GM18507 (cell line): ENCODE data around the gene CCDC197.
A peak's percentile ranks its signal among the peaks of the same experiment; 100 is the strongest.

ENCODE experiments used
- DNase-seq: peaks from one replicate; pipeline ENCODE4 v3.0.0; 2011; ENCODE audit warnings: low read depth; ENCODE audit not compliant: insufficient read length; ENCODE audit errors: extremely low spot score
- FAIRE-seq: peaks from 2 replicates; lab custom pipeline; 2011; peaks lifted over from hg19 to GRCh38; lab: Jason Lieb, UNC

The CCDC197 gene

GRCh38 chr14:93994919-93995682, 2.0 kb upstream of the CCDC197 start:
- DNase-seq (no peak), FAIRE-seq (no peak)

GRCh38 chr14:93996130-93996695, 888 bp upstream of the CCDC197 start:
- FAIRE-seq (no peak), DNase-seq (no peak)

GRCh38 chr14:93997916-93998870, 1.1 kb downstream of the CCDC197 start:
- DNase-seq (no peak), FAIRE-seq (no peak)

GRCh38 chr14:93998871-93999403, 1.8 kb downstream of the CCDC197 start:
- DNase-seq (no peak), FAIRE-seq (no peak)

GRCh38 chr14:93999573-93999972, 2.5 kb downstream of the CCDC197 start:
- no peak for FAIRE-seq
- DNase-seq: no peak

- FAIRE-seq (no peak), DNase-seq (no peak)
Measured at GRCh38 chr14:94000267-94000666, 3.2 kb downstream of the CCDC197 start.

GRCh38 chr14:94001016-94001415, 3.9 kb downstream of the CCDC197 start:
- no peak for FAIRE-seq
- no peak for DNase-seq

- FAIRE-seq (peak; percentile 96), DNase-seq (peak; percentile 57)
Measured at GRCh38 chr14:94001501-94002396, 4.6 kb downstream of the CCDC197 start.

- no peak for DNase-seq
- no peak for FAIRE-seq
Measured at GRCh38 chr14:94003397-94003796, 6.3 kb downstream of the CCDC197 start.

GRCh38 chr14:94004015-94004414, 6.9 kb downstream of the CCDC197 start:
- DNase-seq (no peak), FAIRE-seq (no peak)

GRCh38 chr14:94005324-94006073, 8.4 kb downstream of the CCDC197 start:
- FAIRE-seq (peak; percentile 47), DNase-seq (no peak)

- DNase-seq: no peak
- no peak for FAIRE-seq
Measured at GRCh38 chr14:94008234-94008633, 11.1 kb downstream of the CCDC197 start.

- DNase-seq (no peak), FAIRE-seq (no peak)
Measured at GRCh38 chr14:94009767-94010166, 12.7 kb downstream of the CCDC197 start.

GRCh38 chr14:94010625-94011024, 13.5 kb downstream of the CCDC197 start:
- DNase-seq (no peak), FAIRE-seq (no peak)

GRCh38 chr14:94011795-94012194, 14.7 kb downstream of the CCDC197 start:
- FAIRE-seq (peak; percentile 61), DNase-seq (no peak)

GRCh38 chr14:94014382-94014781, 17.3 kb downstream of the CCDC197 start:
- DNase-seq: no peak
- FAIRE-seq: no peak

GRCh38 chr14:94015223-94015622, 18.1 kb downstream of the CCDC197 start:
- no peak for DNase-seq
- no peak for FAIRE-seq

GRCh38 chr14:94016446-94016976, 19.4 kb downstream of the CCDC197 start:
- FAIRE-seq (no peak), DNase-seq (no peak)
